Measurements from ENCODE around the gene MYG1.

The MYG1 gene

DNA sequence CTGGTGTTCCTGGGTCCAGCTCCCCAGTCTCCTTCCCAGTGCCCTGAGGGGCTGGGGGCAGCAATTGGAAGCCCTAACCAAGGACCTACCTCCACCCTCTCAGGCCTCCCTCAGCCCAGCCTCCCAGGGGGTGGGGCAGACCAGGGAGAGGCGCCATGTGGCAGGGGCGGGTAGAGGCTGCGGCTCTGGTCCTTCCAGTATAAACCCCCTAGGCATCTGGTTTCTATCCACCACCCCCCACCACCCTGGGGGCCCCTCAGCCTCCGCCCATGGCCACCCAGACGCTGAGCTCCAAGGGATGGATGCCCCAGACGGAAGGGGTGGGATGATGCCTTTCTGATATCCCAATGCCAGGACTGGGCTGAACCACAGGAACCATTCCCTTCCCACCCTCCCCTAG, 39.4 kb downstream of the MYG1 start:
- Histone ChIP-seq H3K36me3 (ENCODE audit: control insufficient read depth in 4 of 4, insufficient read depth in 4 of 4, low read length in 3 of 4) (no peaks in the 10 kb centered on the region), H3K27me3 (replicated peaks in 2 of 5; ENCODE audit: control insufficient read depth in 4 of 5, insufficient read depth in 5 of 5, low read length in 4 of 5) (peaks cover 0 to 14% (median 3%) of the 10 kb centered on the region in 5 experiments), H3K4me3 (ENCODE audit: control insufficient read depth in 1 of 7, extremely low read depth in 1 of 7, insufficient read depth in 4 of 7, low read depth in 2 of 7, low read length in 6 of 7) (no peak overlapping the region), H3K9me3 (ENCODE audit: control extremely low read depth in 1 of 5, control insufficient read depth in 4 of 5, insufficient read depth in 2 of 5, low read depth in 1 of 5, low read length in 4 of 5) (no peaks in the 10 kb centered on the region), H3K4me1 (ENCODE audit: control extremely low read depth in 1 of 4, control insufficient read depth in 4 of 4, insufficient read depth in 4 of 4, low read length in 3 of 4) (peaks cover 0 to 36% (median 22%) of the 10 kb centered on the region in 4 experiments), H3K27ac (ENCODE audit: insufficient read depth in 1 of 2, low read depth in 1 of 2, low read length in 2 of 2, poor library complexity in 1 of 2, severe bottlenecking in 2 of 2) (no peak overlapping the region)
- 93% methylated on average over 3 of the region's 6 CpGs for WGBS (ENCODE audit: insufficient coverage)
- ChIA-PET POLR2A (no interaction called here), CTCF (interaction anchor here (1.1 to 22.0 kb wide), 3 partner anchors 9 to 18 kb away, joined by 3 to 489 read pairs (median 7); partner anchors contain the start of gene AAAS)
- DNase-seq = no peak

DNA sequence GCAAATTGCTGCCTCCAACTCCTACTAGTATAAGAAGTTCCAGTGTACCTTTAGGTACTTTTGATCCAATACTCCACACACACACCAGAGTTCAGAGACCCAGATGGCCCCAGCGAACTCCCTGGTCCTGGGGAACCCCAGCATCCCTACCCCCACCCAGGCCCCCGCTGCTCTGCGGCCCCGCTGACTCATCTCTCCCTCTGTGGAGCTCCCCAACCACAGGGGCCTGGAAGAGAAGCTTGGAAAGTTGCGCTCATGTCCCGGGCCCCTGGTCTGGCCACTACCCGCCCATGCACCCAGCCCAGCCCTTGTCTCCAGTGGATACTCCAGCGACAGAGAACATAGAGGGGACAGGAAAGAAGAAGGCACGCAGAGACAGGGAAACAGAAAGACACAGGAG, 40.9 kb downstream of the MYG1 start:
- no peak for DNase-seq
- Histone ChIP-seq H3K27me3 (replicated peaks in 2 of 5; ENCODE audit: control insufficient read depth in 4 of 5, insufficient read depth in 5 of 5, low read length in 4 of 5) (peaks cover 0 to 14% (median 3%) of the 10 kb centered on the region in 5 experiments), H3K4me3 (ENCODE audit: control insufficient read depth in 1 of 7, extremely low read depth in 1 of 7, insufficient read depth in 4 of 7, low read depth in 2 of 7, low read length in 6 of 7) (no peak overlapping the region), H3K4me1 (ENCODE audit: control extremely low read depth in 1 of 4, control insufficient read depth in 4 of 4, insufficient read depth in 4 of 4, low read length in 3 of 4) (peaks cover 0 to 40% (median 32%) of the 10 kb centered on the region in 4 experiments), H3K9me3 (ENCODE audit: control extremely low read depth in 1 of 5, control insufficient read depth in 4 of 5, insufficient read depth in 2 of 5, low read depth in 1 of 5, low read length in 4 of 5) (no peaks in the 10 kb centered on the region), H3K36me3 (ENCODE audit: control insufficient read depth in 4 of 4, insufficient read depth in 4 of 4, low read length in 3 of 4) (no peaks in the 10 kb centered on the region), H3K27ac (ENCODE audit: insufficient read depth in 1 of 2, low read depth in 1 of 2, low read length in 2 of 2, poor library complexity in 1 of 2, severe bottlenecking in 2 of 2) (no peak overlapping the region)
- ChIA-PET CTCF (interaction anchor here (0.6 to 15.7 kb wide), 3 partner anchors 12 to 170 kb away, joined by 3 to 489 read pairs (median 3); partner anchors contain the start of genes AAAS and SP7), POLR2A (interaction anchor here (0.6 to 1.1 kb wide), 2 partner anchors 22 to 150 kb away, joined by 3 to 5 read pairs; no protein-coding TSS in a partner anchor)
- WGBS (ENCODE audit: insufficient coverage) = 82% methylated on average over 3 of the region's 9 CpGs

DNA sequence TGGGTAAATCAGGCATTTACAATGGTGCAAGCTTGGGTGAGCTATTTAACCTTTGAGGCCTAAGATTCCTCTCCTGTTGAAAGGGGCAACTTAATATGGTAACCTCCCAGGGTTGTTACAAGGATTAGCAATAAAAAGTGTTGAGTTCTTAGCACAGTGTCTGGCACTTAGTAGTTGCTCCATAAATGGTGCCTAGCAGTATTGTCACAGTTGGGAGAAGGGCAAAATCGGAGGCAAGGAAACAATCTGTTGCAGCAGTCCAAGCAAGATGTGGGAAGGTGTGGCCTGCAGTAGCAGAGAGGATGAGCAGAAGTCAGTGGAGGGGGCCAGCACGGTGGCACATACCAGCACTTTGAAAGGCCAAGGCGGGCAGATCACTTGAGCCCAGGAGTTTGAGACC, 44.0 kb downstream of the MYG1 start:
- Histone ChIP-seq H3K4me1 (ENCODE audit: control extremely low read depth in 1 of 4, control insufficient read depth in 4 of 4, insufficient read depth in 4 of 4, low read length in 3 of 4) (peaks cover 0 to 24% (median 17%) of the 10 kb centered on the region in 4 experiments), H3K36me3 (ENCODE audit: control insufficient read depth in 4 of 4, insufficient read depth in 4 of 4, low read length in 3 of 4) (no peaks in the 10 kb centered on the region), H3K27ac (ENCODE audit: insufficient read depth in 1 of 2, low read depth in 1 of 2, low read length in 2 of 2, poor library complexity in 1 of 2, severe bottlenecking in 2 of 2) (no peak overlapping the region), H3K9me3 (ENCODE audit: control extremely low read depth in 1 of 5, control insufficient read depth in 4 of 5, insufficient read depth in 2 of 5, low read depth in 1 of 5, low read length in 4 of 5) (no peaks in the 10 kb centered on the region), H3K27me3 (replicated peaks in 2 of 5; ENCODE audit: control insufficient read depth in 4 of 5, insufficient read depth in 5 of 5, low read length in 4 of 5) (peaks cover 0 to 6% (median 2%) of the 10 kb centered on the region in 5 experiments), H3K4me3 (ENCODE audit: control insufficient read depth in 1 of 7, extremely low read depth in 1 of 7, insufficient read depth in 4 of 7, low read depth in 2 of 7, low read length in 6 of 7) (no peak overlapping the region)
- ChIA-PET CTCF (interaction anchor here (3.3 to 15.7 kb wide), 2 partner anchors 15 to 40 kb away, joined by 27 to 489 read pairs; partner anchors contain the start of genes AAAS and SP7), POLR2A (no interaction called here)
- no peak for DNase-seq
- whole genome bisulfite sequencing (ENCODE audit: insufficient coverage) = 82% methylated on average over 2 of the region's 3 CpGs

DNA sequence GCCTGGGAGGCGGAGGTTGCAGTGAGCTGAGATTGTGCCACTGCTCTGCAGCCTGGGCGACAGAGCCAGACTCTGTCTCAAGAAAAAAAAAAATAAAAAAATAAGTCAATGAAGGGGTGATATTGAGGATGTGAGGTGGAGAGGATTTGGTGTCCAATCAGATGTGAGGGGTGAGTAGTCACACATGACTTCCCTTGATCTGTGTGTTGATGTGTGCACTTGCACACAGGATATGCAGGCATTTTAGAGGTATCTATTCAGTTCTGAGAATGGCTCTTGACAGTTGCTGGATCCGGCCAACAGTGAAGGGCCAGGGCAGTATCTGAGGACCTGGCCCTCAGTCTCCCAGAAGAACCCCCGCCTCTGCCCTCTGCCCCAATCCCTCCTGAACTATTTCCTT, 44.5 kb downstream of the MYG1 start:
- DNase-seq = no peak
- H3K9me3 ChIP-seq (ENCODE audit: control extremely low read depth in 1 of 5, control insufficient read depth in 4 of 5, insufficient read depth in 2 of 5, low read depth in 1 of 5, low read length in 4 of 5) = no peaks in the 10 kb centered on the region
- H3K4me3 ChIP-seq (ENCODE audit: control insufficient read depth in 1 of 7, extremely low read depth in 1 of 7, insufficient read depth in 4 of 7, low read depth in 2 of 7, low read length in 6 of 7) = peak overlapping the region in 1 of 7 experiments; percentile 25
- peaks cover 0 to 22% (median 17%) of the 10 kb centered on the region in 4 experiments for H3K4me1 ChIP-seq (ENCODE audit: control extremely low read depth in 1 of 4, control insufficient read depth in 4 of 4, insufficient read depth in 4 of 4, low read length in 3 of 4)
- ChIA-PET CTCF (interaction anchor here (1.5 to 15.7 kb wide), 10 partner anchors 16 to 132 kb away, joined by 4 to 489 read pairs (median 14); partner anchors contain the start of genes AAAS, AMHR2, PFDN5 and SP7), POLR2A (interaction anchor here (1.7 kb wide), 1 partner anchor 18 kb away, joined by 16 read pairs; no protein-coding TSS in a partner anchor)
- H3K27me3 ChIP-seq (replicated peaks in 2 of 5; ENCODE audit: control insufficient read depth in 4 of 5, insufficient read depth in 5 of 5, low read length in 4 of 5) = peaks cover 0 to 3% (median under 1%) of the 10 kb centered on the region in 5 experiments
- H3K36me3 ChIP-seq (ENCODE audit: control insufficient read depth in 4 of 4, insufficient read depth in 4 of 4, low read length in 3 of 4) = no peaks in the 10 kb centered on the region
- WGBS (ENCODE audit: insufficient coverage) = 100% methylated on average over 3 of the region's 4 CpGs
- H3K27ac ChIP-seq (ENCODE audit: insufficient read depth in 1 of 2, low read depth in 1 of 2, low read length in 2 of 2, poor library complexity in 1 of 2, severe bottlenecking in 2 of 2) = no peak overlapping the region

DNA sequence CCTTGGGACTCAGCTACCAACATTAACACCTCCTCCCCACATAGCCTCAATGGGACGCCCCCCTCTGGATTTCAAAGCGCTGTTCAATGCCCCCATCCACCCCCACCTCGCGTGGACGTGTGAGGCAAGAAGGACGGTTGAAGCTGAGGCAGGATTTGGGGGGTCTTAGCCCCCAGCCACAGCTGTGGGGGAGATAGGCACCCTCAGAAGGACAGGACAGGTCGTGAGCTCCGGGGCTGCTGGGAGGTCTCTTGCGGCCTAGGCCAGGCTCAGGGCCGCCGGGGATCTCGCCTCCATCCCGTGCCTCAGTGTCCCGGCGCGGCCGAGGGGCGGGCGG, 45.0 kb downstream of the MYG1 start:
- Histone ChIP-seq H3K9me3 (ENCODE audit: control extremely low read depth in 1 of 5, control insufficient read depth in 4 of 5, insufficient read depth in 2 of 5, low read depth in 1 of 5, low read length in 4 of 5) (no peaks in the 10 kb centered on the region), H3K27ac (ENCODE audit: insufficient read depth in 1 of 2, low read depth in 1 of 2, low read length in 2 of 2, poor library complexity in 1 of 2, severe bottlenecking in 2 of 2) (no peak overlapping the region), H3K4me1 (ENCODE audit: control extremely low read depth in 1 of 4, control insufficient read depth in 4 of 4, insufficient read depth in 4 of 4, low read length in 3 of 4) (peaks cover 0 to 22% (median 17%) of the 10 kb centered on the region in 4 experiments), H3K4me3 (ENCODE audit: control insufficient read depth in 1 of 7, extremely low read depth in 1 of 7, insufficient read depth in 4 of 7, low read depth in 2 of 7, low read length in 6 of 7) (peak overlapping the region in 5 of 7 experiments; percentile 25 to 91 (median 45)), H3K36me3 (ENCODE audit: control insufficient read depth in 4 of 4, insufficient read depth in 4 of 4, low read length in 3 of 4) (no peaks in the 10 kb centered on the region), H3K27me3 (replicated peaks in 2 of 5; ENCODE audit: control insufficient read depth in 4 of 5, insufficient read depth in 5 of 5, low read length in 4 of 5) (peaks cover 0 to 3% (median 0%) of the 10 kb centered on the region in 5 experiments)
- ChIA-PET CTCF (interaction anchor here (0.8 to 15.7 kb wide), 21 partner anchors 16 to 185 kb away, joined by 3 to 489 read pairs (median 7); partner anchors contain the start of genes AAAS, AMHR2, PFDN5 and SP7), POLR2A (interaction anchor here (0.6 to 1.7 kb wide), 4 partner anchors 19 to 84 kb away, joined by 3 to 16 read pairs (median 4); no protein-coding TSS in a partner anchor)
- no CpG with 5 or more reads among the region's 19 CpGs for WGBS (ENCODE audit: insufficient coverage)
- DNase-seq = peak in 1 of 3 donors; percentile 37

DNA sequence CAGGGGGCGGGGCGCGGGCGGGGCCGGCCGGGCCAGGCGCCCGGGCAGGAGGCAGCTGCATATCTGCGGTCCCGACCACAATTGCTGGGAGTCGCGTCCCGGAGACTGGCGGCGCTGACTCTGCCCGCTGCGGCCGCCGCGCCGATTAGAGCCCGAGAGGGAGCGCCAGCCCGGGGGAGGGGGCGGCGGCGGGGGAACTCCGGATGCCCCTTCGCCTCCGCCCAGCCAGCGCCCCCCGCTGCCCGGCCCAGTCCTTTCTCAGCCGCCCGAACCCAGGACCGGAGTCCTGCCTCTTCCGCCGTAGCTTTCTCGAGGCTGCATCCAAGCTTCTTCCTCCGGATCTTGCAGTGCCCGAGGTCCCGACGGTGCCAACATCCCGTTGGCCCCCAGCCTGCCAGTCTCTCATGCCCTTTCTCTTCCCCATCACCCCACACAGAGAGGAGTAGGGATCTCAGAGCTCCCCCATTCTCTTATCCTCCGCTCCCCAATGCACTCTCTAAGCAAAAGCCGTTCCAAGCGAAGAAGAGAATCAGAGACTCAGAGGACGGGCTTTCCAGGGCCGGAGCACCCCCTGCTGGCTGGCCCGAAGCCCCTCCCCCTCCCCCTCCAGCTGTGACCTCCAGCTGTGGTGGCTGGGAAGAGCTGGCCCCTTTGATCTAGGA, 45.5 kb downstream of the MYG1 start:
- POLR2A ChIA-PET = interaction anchor here (0.6 to 1.7 kb wide), 7 partner anchors 19 to 148 kb away, joined by 3 to 16 read pairs (median 4); partner anchors contain the start of gene AAAS
- Histone ChIP-seq H3K4me1 (ENCODE audit: control extremely low read depth in 1 of 4, control insufficient read depth in 4 of 4, insufficient read depth in 4 of 4, low read length in 3 of 4) (peaks cover 0 to 22% (median 17%) of the 10 kb centered on the region in 4 experiments), H3K4me3 (ENCODE audit: control insufficient read depth in 1 of 7, extremely low read depth in 1 of 7, insufficient read depth in 4 of 7, low read depth in 2 of 7, low read length in 6 of 7) (peak overlapping the region; percentile 45 to 91 (median 77)), H3K27me3 (replicated peaks in 2 of 5; ENCODE audit: control insufficient read depth in 4 of 5, insufficient read depth in 5 of 5, low read length in 4 of 5) (peaks cover 0 to 2% (median 0%) of the 10 kb centered on the region in 5 experiments), H3K9me3 (ENCODE audit: control extremely low read depth in 1 of 5, control insufficient read depth in 4 of 5, insufficient read depth in 2 of 5, low read depth in 1 of 5, low read length in 4 of 5) (no peaks in the 10 kb centered on the region), H3K27ac (ENCODE audit: insufficient read depth in 1 of 2, low read depth in 1 of 2, low read length in 2 of 2, poor library complexity in 1 of 2, severe bottlenecking in 2 of 2) (no peak overlapping the region), H3K36me3 (ENCODE audit: control insufficient read depth in 4 of 4, insufficient read depth in 4 of 4, low read length in 3 of 4) (no peaks in the 10 kb centered on the region)
- CTCF ChIA-PET = interaction anchor here (0.7 to 15.7 kb wide), 32 partner anchors 9 to 185 kb away, joined by 3 to 489 read pairs (median 5); partner anchors contain the start of genes AAAS, AMHR2, MYG1 and PFDN5
- 0% methylated on average over 25 of the region's 50 CpGs for WGBS (ENCODE audit: insufficient coverage)
- DNase-seq = peak; percentile 79 to 82 (median 80)
